Activated effector memory CD4-positive, alpha-beta T cell treated with Interleukin-2 at 50 U/mL for 16 hours (primary cell): ENCODE data around the gene TAMALIN.
"Not testable (repeated sequence)": the region's sequence is repeated elsewhere in the genome, so short reads cannot be mapped to it uniquely, and the experiment has no call there.

Source experiments
- DNase-seq: peaks from one replicate; pipeline ENCODE4 v3.0.0-alpha.2; 2020

TAMALIN gene

GRCh38 chr12:52006726-52007157 is at the start of gene TAMALIN:
TAMALIN (plus strand) TSS chr12:52006946; CDS start chr12:52007020, 74 bp downstream.
- DNase-seq = peak; percentile 78

GRCh38 chr12:51958542-51958941 is 48.2 kb upstream of the TAMALIN start:
- no peak for DNase-seq

GRCh38 chr12:51959211-51959610 is 47.5 kb upstream of the TAMALIN start:
- no peak for DNase-seq

- DNase-seq = no peak
Measured at GRCh38 chr12:51959921-51960320, 46.8 kb upstream of the TAMALIN start.

GRCh38 chr12:51960488-51960887 is 46.3 kb upstream of the TAMALIN start:
- DNase-seq = no peak

GRCh38 chr12:51960890-51961289 is 45.9 kb upstream of the TAMALIN start:
- DNase-seq = no peak

GRCh38 chr12:51961834-51962233 is 44.9 kb upstream of the TAMALIN start:
- no peak for DNase-seq

GRCh38 chr12:51962737-51963136 is 44.0 kb upstream of the TAMALIN start:
- DNase-seq = no peak

GRCh38 chr12:51963477-51963876 is 43.3 kb upstream of the TAMALIN start:
- no peak for DNase-seq

- no peak for DNase-seq
Measured at GRCh38 chr12:51969643-51970042, 37.1 kb upstream of the TAMALIN start.

- peak; percentile 10 for DNase-seq
Measured at GRCh38 chr12:51970904-51971646, 35.7 kb upstream of the TAMALIN start.

- DNase-seq = no peak
Measured at GRCh38 chr12:51971679-51972421, 34.9 kb upstream of the TAMALIN start.

GRCh38 chr12:51972422-51972812 is 34.3 kb upstream of the TAMALIN start:
- DNase-seq = no peak

- DNase-seq = peak; percentile 25
Measured at GRCh38 chr12:51972849-51973273, 33.9 kb upstream of the TAMALIN start.

- DNase-seq = no peak
Measured at GRCh38 chr12:51973560-51973959, 33.2 kb upstream of the TAMALIN start.

GRCh38 chr12:51974646-51975045 is 32.1 kb upstream of the TAMALIN start:
- no peak for DNase-seq

GRCh38 chr12:51975196-51975595 is 31.6 kb upstream of the TAMALIN start:
- DNase-seq = no peak

- DNase-seq = no peak
Measured at GRCh38 chr12:51976376-51977160, 30.2 kb upstream of the TAMALIN start.

GRCh38 chr12:51977320-51977753 is 29.4 kb upstream of the TAMALIN start:
- no peak for DNase-seq

- DNase-seq = not testable (repeated sequence)
Measured at GRCh38 chr12:51979306-51979705, 27.4 kb upstream of the TAMALIN start.

- peak; percentile 51 for DNase-seq
Measured at GRCh38 chr12:51980051-51980808, 26.5 kb upstream of the TAMALIN start.

- no peak for DNase-seq
Measured at GRCh38 chr12:51980809-51981127, 26.0 kb upstream of the TAMALIN start.

- no peak for DNase-seq
Measured at GRCh38 chr12:51984657-51985056, 22.1 kb upstream of the TAMALIN start.
